Activated T-helper 2 cell treated with anti-CD3 and anti-CD28 coated beads, Interferon-gamma antibody, Interleukin-2, Interleukin-4, amounts not matched to agents 10 μg/mL and 5 μg/mL and 100 μg/mL, durations not matched to agents 14 hours and 24 hours and 36 hours (primary cell): ENCODE results near the gene MALRD1. TPM values are rescaled to one million over a fixed set of nuclear protein-coding genes. Genes with fewer than 3 reads are reported as not detected.

ENCODE experiments used
- DNase-seq: peaks from one replicate; pipeline ENCODE4 v3.0.0; 2021; ENCODE audit warnings: low spot score
- H3K27ac Mint-ChIP-seq: one replicate; pipeline ENCODE4 v1.8.0; 2021; ENCODE audit warnings: mixed read lengths
- H3K27me3 Mint-ChIP-seq: one replicate; pipeline ENCODE4 v1.8.0; 2021; ENCODE audit warnings: low read depth, mixed read lengths
- H3K36me3 Mint-ChIP-seq: one replicate; pipeline ENCODE4 v1.8.0; 2021; ENCODE audit warnings: low read depth, mixed read lengths
- H3K4me1 Mint-ChIP-seq: one replicate; pipeline ENCODE4 v1.8.0; 2021; ENCODE audit warnings: low read depth, mixed read lengths
- H3K4me3 Mint-ChIP-seq: one replicate; pipeline ENCODE4 v1.8.0; 2021; ENCODE audit warnings: low read depth, mild to moderate bottlenecking, moderate library complexity, mixed read lengths
- H3K9me3 Mint-ChIP-seq: one replicate; pipeline ENCODE4 v1.8.0; 2021; ENCODE audit warnings: mixed read lengths
- intact Hi-C: fragments of 100-400 bp; cut with micrococcal nuclease; formaldehyde crosslinking; loops from one replicate; pipeline ENCODE4 v1.15.1; 2023
- total RNA-seq: library from RNA; stranded (reverse); gene quantifications from 2 replicates; pipeline ENCODE4 v1.2.3, GENCODE V29; 2022

Gene MALRD1
- total RNA-seq = not detected in 2 replicates

DNA sequence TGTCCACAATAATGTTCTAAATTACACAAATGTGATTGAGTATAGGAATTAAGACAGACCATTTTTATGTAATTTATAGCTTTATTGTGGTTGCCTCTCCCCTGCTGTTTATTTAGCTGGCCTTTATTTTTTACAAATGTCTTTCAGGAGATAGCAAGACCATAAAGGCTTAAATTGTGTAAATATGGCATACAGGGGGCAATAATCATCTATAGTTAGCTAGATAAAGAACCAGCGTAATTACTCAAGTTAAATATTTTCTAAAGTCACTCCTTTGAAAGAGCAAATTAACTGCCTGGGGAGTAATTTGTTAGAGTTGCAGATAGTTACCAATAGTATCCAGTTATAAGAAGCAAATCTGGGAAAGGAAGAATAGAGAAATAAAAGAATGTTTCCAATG is at the start of gene MALRD1:
Gene MALRD1 (plus strand): TSS at position 313 of the 400 bp plus-strand sequence. CDS start 138 bp downstream, outside the sequence.
- intact Hi-C loops = no loop called here
- no peaks in the 10 kb centered on the region for H3K4me1 Mint-ChIP-seq
- H3K27me3 Mint-ChIP-seq = no peaks in the 10 kb centered on the region
- peaks cover 31% of the 10 kb centered on the region for H3K9me3 Mint-ChIP-seq
- H3K4me3 Mint-ChIP-seq = no peak within 1 kb of the TSS
- DNase-seq = no peak
- no peak within 1 kb of the TSS for H3K27ac Mint-ChIP-seq
- no peaks in the 10 kb centered on the region for H3K36me3 Mint-ChIP-seq

- no peak overlapping the region for H3K27ac Mint-ChIP-seq
- H3K27me3 Mint-ChIP-seq = no peaks in the 10 kb centered on the region
- no peaks in the 10 kb centered on the region for H3K4me1 Mint-ChIP-seq
- DNase-seq = no peak
- intact Hi-C loops = no loop called here
- H3K4me3 Mint-ChIP-seq = no peak overlapping the region
- no peaks in the 10 kb centered on the region for H3K36me3 Mint-ChIP-seq
- peaks cover 23% of the 10 kb centered on the region for H3K9me3 Mint-ChIP-seq
Measured at GRCh38 chr10:19003341-19003740, 45.3 kb upstream of the MALRD1 start.

DNA sequence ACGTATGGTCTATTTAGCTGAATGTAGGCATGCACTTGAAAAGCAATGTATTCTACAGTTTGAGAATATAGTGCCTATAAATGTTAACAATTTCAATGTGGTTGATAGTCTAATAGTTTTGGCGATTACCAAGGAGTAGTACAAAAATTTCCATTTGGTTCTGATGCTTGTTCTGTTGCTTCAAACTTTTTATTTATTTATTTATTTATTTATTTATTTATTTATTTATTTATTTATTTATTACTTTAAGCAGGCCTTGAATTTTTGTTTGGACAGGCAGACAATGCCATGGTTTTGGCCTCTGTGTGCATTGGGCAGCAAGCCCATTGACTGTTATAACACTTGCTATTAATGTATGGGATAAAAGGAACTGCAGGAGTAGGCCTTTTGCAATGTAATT is 36.5 kb upstream of the MALRD1 start:
- no peak overlapping the region for H3K4me3 Mint-ChIP-seq
- H3K4me1 Mint-ChIP-seq = no peaks in the 10 kb centered on the region
- H3K36me3 Mint-ChIP-seq = no peaks in the 10 kb centered on the region
- DNase-seq = no peak
- no peak overlapping the region for H3K27ac Mint-ChIP-seq
- no peaks in the 10 kb centered on the region for H3K27me3 Mint-ChIP-seq
- intact Hi-C loops = no loop called here
- H3K9me3 Mint-ChIP-seq = peaks cover 43% of the 10 kb centered on the region

GRCh38 chr10:19014034-19014433 is 34.6 kb upstream of the MALRD1 start:
- H3K4me3 Mint-ChIP-seq = no peak overlapping the region
- H3K4me1 Mint-ChIP-seq = no peaks in the 10 kb centered on the region
- peaks cover 29% of the 10 kb centered on the region for H3K9me3 Mint-ChIP-seq
- H3K27me3 Mint-ChIP-seq = no peaks in the 10 kb centered on the region
- H3K36me3 Mint-ChIP-seq = no peaks in the 10 kb centered on the region
- intact Hi-C loops = no loop called here
- H3K27ac Mint-ChIP-seq = no peak overlapping the region
- DNase-seq = no peak

GRCh38 chr10:19014498-19014897 is 34.1 kb upstream of the MALRD1 start:
- Mint-ChIP-seq H3K9me3 (peaks cover 29% of the 10 kb centered on the region), H3K36me3 (no peaks in the 10 kb centered on the region), H3K4me1 (no peaks in the 10 kb centered on the region), H3K27ac (no peak overlapping the region), H3K4me3 (no peak overlapping the region), H3K27me3 (no peaks in the 10 kb centered on the region)
- DNase-seq = no peak
- intact Hi-C loops = no loop called here

DNA sequence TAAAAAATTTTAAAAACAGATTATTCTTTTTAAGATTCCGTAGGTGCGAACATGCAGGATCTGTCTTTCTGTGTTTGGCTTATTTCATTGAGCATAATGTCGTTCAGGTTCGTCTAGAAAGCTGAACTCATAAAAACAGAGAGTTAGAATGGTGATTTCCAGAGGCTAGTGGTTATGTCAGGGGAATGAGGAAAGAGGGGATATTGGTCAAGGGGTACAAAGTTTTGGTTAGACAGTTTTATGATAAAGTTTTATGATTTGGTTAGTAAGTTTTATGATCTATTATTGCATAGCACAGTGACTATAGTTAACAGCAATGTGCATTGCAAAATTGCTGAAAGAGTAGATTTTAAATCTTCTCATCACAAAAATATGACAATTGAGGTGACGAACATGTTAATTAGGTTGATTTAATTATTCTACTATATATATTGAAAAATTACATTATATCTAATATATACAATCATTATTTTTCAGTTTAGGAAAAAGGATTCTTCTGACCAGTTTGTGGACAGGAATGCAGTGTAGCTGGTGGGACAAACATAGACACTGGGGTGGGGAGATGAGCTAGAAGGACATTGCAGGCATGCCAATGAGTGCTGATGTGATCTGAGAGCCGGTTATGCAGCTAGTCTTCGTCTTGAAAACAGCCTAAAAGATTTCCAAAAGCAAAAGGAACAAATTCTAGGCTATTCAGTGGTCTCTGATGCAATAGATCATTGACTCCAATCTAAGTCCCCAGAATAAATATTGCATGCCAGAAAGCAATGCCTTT is 31.3 kb upstream of the MALRD1 start:
- Mint-ChIP-seq H3K27me3 (no peaks in the 10 kb centered on the region), H3K4me3 (no peak overlapping the region), H3K9me3 (peaks cover 22% of the 10 kb centered on the region), H3K4me1 (no peaks in the 10 kb centered on the region), H3K36me3 (no peaks in the 10 kb centered on the region), H3K27ac (no peak overlapping the region)
- no peak for DNase-seq
- intact Hi-C loops = no loop called here

DNA sequence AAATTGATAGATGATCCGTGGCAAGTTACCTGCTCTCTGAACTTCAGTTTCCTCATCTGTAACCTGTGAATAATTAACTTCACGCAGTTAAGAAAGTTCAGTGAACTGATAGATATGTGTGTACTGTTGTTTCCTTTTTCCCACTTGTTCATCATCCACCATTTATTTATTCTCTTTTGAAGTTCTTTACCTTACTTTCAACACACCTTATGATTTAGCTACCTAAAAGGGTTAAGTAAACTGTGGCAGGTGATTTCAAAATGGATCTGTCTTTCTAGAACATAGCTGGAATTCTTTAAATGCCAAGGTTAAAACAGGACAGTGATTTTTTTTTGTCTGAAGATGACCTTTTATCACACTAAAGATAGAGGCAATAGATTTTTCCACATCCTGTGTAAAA is 27.4 kb upstream of the MALRD1 start:
- H3K27ac Mint-ChIP-seq = no peak overlapping the region
- no peaks in the 10 kb centered on the region for H3K36me3 Mint-ChIP-seq
- no peak overlapping the region for H3K4me3 Mint-ChIP-seq
- H3K9me3 Mint-ChIP-seq = peaks cover 19% of the 10 kb centered on the region
- no peak for DNase-seq
- H3K27me3 Mint-ChIP-seq = no peaks in the 10 kb centered on the region
- H3K4me1 Mint-ChIP-seq = no peaks in the 10 kb centered on the region
- intact Hi-C loops = no loop called here

DNA sequence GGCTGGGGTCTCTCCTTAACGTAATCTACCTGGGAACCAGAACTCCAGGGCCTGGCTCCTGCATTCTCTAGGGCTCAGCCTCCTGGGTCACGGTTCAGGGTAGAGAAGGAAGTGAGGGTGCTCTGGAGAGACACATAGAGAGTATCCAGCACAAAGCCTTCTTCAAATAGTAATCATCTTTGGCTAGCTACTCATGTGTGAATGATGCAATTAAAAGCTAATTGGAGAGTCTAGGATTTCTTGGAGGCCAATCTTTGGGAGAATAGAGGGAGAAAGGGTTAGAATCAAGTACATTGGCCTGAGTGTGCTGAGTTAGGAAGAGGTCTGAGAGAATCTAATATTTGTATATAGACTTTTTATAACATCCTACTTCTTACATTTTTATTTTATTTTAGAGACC is 24.0 kb upstream of the MALRD1 start:
- H3K4me3 Mint-ChIP-seq = no peak overlapping the region
- DNase-seq = no peak
- peaks cover 19% of the 10 kb centered on the region for H3K9me3 Mint-ChIP-seq
- intact Hi-C loops = no loop called here
- H3K4me1 Mint-ChIP-seq = no peaks in the 10 kb centered on the region
- no peaks in the 10 kb centered on the region for H3K36me3 Mint-ChIP-seq
- H3K27ac Mint-ChIP-seq = no peak overlapping the region
- H3K27me3 Mint-ChIP-seq = no peaks in the 10 kb centered on the region

- DNase-seq = no peak
Measured at GRCh38 chr10:19031763-19032162, 16.8 kb upstream of the MALRD1 start.

DNA sequence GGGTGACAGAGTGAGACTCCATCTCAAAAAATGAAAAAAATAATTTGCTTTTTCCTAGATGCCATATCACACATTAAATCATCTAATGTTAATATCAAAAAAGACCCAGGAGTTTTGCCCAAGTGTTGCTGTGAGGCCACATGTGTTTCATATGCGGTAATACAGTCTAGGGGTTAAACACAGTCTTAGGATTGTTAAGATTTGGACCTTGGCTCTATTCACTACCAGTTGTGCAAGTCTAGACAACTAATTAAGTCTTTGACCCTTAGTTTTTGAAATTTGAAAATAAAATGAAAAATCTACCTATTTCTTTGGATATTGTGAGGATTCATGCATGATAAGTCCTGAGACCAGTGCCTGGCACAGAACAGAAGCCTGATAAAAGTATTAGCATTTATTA is 14.9 kb upstream of the MALRD1 start:
- Mint-ChIP-seq H3K4me1 (no peaks in the 10 kb centered on the region), H3K9me3 (peaks cover 15% of the 10 kb centered on the region), H3K36me3 (no peaks in the 10 kb centered on the region), H3K27ac (no peak overlapping the region), H3K4me3 (no peak overlapping the region), H3K27me3 (no peaks in the 10 kb centered on the region)
- intact Hi-C loops = no loop called here
- no peak for DNase-seq

More at GRCh38 chr10:19031763-19032162, 16.8 kb upstream of the MALRD1 start:
- no peaks in the 10 kb centered on the region for H3K27me3 Mint-ChIP-seq
- peaks cover 12% of the 10 kb centered on the region for H3K9me3 Mint-ChIP-seq
- no peaks in the 10 kb centered on the region for H3K36me3 Mint-ChIP-seq
- intact Hi-C loops = no loop called here
- H3K27ac Mint-ChIP-seq = no peak overlapping the region
- H3K4me1 Mint-ChIP-seq = no peaks in the 10 kb centered on the region
- no peak overlapping the region for H3K4me3 Mint-ChIP-seq

GRCh38 chr10:19041171-19041570 is 7.4 kb upstream of the MALRD1 start:
- Mint-ChIP-seq H3K4me3 (no peak overlapping the region), H3K27ac (no peak overlapping the region), H3K4me1 (no peaks in the 10 kb centered on the region), H3K27me3 (no peaks in the 10 kb centered on the region), H3K9me3 (peaks cover 18% of the 10 kb centered on the region), H3K36me3 (no peaks in the 10 kb centered on the region)
- no peak for DNase-seq
- intact Hi-C loops = no loop called here

- no peaks in the 10 kb centered on the region for H3K36me3 Mint-ChIP-seq
- intact Hi-C loops = no loop called here
Measured at GRCh38 chr10:19043431-19043830, 5.2 kb upstream of the MALRD1 start.

GRCh38 chr10:19046679-19047078 is 1.9 kb upstream of the MALRD1 start:
- no peaks in the 10 kb centered on the region for H3K4me1 Mint-ChIP-seq
- H3K27ac Mint-ChIP-seq = no peak overlapping the region
- H3K4me3 Mint-ChIP-seq = no peak overlapping the region
- no peaks in the 10 kb centered on the region for H3K27me3 Mint-ChIP-seq
- DNase-seq = no peak
- intact Hi-C loops = no loop called here
- no peaks in the 10 kb centered on the region for H3K36me3 Mint-ChIP-seq
- peaks cover 30% of the 10 kb centered on the region for H3K9me3 Mint-ChIP-seq

More at GRCh38 chr10:19043431-19043830, 5.2 kb upstream of the MALRD1 start:
- Mint-ChIP-seq H3K4me3 (no peak overlapping the region), H3K4me1 (no peaks in the 10 kb centered on the region), H3K27ac (no peak overlapping the region), H3K27me3 (no peaks in the 10 kb centered on the region), H3K9me3 (peaks cover 22% of the 10 kb centered on the region)
- no peak for DNase-seq
